Activated naive CD4-positive, alpha-beta T cell treated with anti-CD3 and anti-CD28 coated beads for 36 hours (primary cell): ENCODE results near the gene SNAI3. TPM values are rescaled to one million over a fixed set of nuclear protein-coding genes. Genes with fewer than 3 reads are reported as not detected.

Experiments used
- CTCF ChIA-PET: fragments of 350-600 bp; sonication (Branson Sonifier 250); formaldehyde crosslinking; loops from one replicate; lab custom pipeline; 2021; ENCODE audit warnings: antibody characterized with exemption; lab: Charles Lee
- DNase-seq: peaks from one replicate; pipeline ENCODE4 v3.0.0-alpha.2; 2020
- H3K27ac Mint-ChIP-seq: one replicate; pipeline ENCODE4 v1.8.0; 2021; ENCODE audit warnings: mild to moderate bottlenecking, mixed read lengths
- H3K27me3 Mint-ChIP-seq: one replicate; pipeline ENCODE4 v1.8.0; 2021; ENCODE audit warnings: low read depth, mixed read lengths
- H3K36me3 Mint-ChIP-seq: one replicate; pipeline ENCODE4 v1.8.0; 2021; ENCODE audit warnings: low read depth, mixed read lengths
- H3K4me1 Mint-ChIP-seq: one replicate; pipeline ENCODE4 v1.8.0; 2021; ENCODE audit warnings: low read depth, mixed read lengths
- H3K4me3 Mint-ChIP-seq: one replicate; pipeline ENCODE4 v1.8.0; 2021; ENCODE audit warnings: mild to moderate bottlenecking, moderate library complexity, mixed read lengths
- H3K9me3 Mint-ChIP-seq: one replicate; pipeline ENCODE4 v1.8.0; 2021; ENCODE audit warnings: mixed read lengths
- intact Hi-C: fragments of 100-400 bp; cut with micrococcal nuclease; formaldehyde crosslinking; loops from one replicate; pipeline ENCODE4 v1.15.1; 2023
- total RNA-seq, 2 experiments: library from RNA; stranded (reverse); gene quantifications; one replicate each; pipeline ENCODE4 v1.2.3, GENCODE V29; 2021

Gene SNAI3
- total RNA-seq: 1 to 10 TPM; 2.9 to 3.0 TPM

- H3K27ac Mint-ChIP-seq: no peak within 1 kb of the TSS
- H3K27me3 Mint-ChIP-seq: no peaks in the 10 kb centered on the region
- H3K4me3 Mint-ChIP-seq: peak within 1 kb of the TSS; percentile 71
- CTCF ChIA-PET: interaction anchor here (2.4 kb wide), 1 partner anchor 12 kb away, joined by 6 read pairs; no protein-coding TSS in a partner anchor
- H3K4me1 Mint-ChIP-seq: peaks cover 45% of the 10 kb centered on the region
- intact Hi-C loops: loop anchor here (1.0 to 5.0 kb wide), 4 partner anchors 15 to 114 kb away; partner anchors contain the start of genes MVD and ZC3H18
- H3K36me3 Mint-ChIP-seq: no peaks in the 10 kb centered on the region
- no peaks in the 10 kb centered on the region for H3K9me3 Mint-ChIP-seq
- peak; percentile 86 for DNase-seq
These were observed at the start of gene SNAI3 for GRCh38 chr16:88686439-88687253. TSS of gene SNAI3 (minus strand) at chr16:88686507. CDS start at chr16:88686406, 101 bp downstream.

- peaks cover 6% of the 10 kb centered on the region for H3K4me1 Mint-ChIP-seq
- no peaks in the 10 kb centered on the region for H3K27me3 Mint-ChIP-seq
- no peak overlapping the region for H3K27ac Mint-ChIP-seq
- no peaks in the 10 kb centered on the region for H3K9me3 Mint-ChIP-seq
- intact Hi-C loops: loop anchor here (2.0 kb wide), 1 partner anchor 435 kb away; the partner anchor contains the start of gene CDH15
- H3K4me3 Mint-ChIP-seq: no peak overlapping the region
- H3K36me3 Mint-ChIP-seq: peaks cover 4% of the 10 kb centered on the region
- no peak for DNase-seq
- CTCF ChIA-PET: interaction anchor here (1.8 to 3.2 kb wide), 3 partner anchors 46 to 117 kb away, joined by 5 to 48 read pairs (median 28); partner anchors contain the start of gene PIEZO1
These were observed 49.8 kb upstream of the SNAI3 start for GRCh38 chr16:88736088-88736487.

GRCh38 chr16:88735616-88736015 lies 49.3 kb upstream of the SNAI3 start:
- Mint-ChIP-seq H3K4me3 (no peak overlapping the region), H3K4me1 (peaks cover 7% of the 10 kb centered on the region)
- CTCF ChIA-PET: interaction anchor here (0.6 to 3.2 kb wide), 4 partner anchors 8 to 96 kb away, joined by 3 to 48 read pairs (median 16); partner anchors contain the start of gene PIEZO1

GRCh38 chr16:88735121-88735520 lies 48.8 kb upstream of the SNAI3 start:
- CTCF ChIA-PET: interaction anchor here (0.6 to 3.2 kb wide), 4 partner anchors 8 to 96 kb away, joined by 3 to 48 read pairs (median 3); no protein-coding TSS in a partner anchor
- no peaks in the 10 kb centered on the region for H3K27me3 Mint-ChIP-seq
- intact Hi-C loops: no loop called here
- no peak overlapping the region for H3K4me3 Mint-ChIP-seq
- no peak overlapping the region for H3K27ac Mint-ChIP-seq
- H3K4me1 Mint-ChIP-seq: peaks cover 7% of the 10 kb centered on the region
- no peaks in the 10 kb centered on the region for H3K9me3 Mint-ChIP-seq
- H3K36me3 Mint-ChIP-seq: peaks cover 4% of the 10 kb centered on the region
- DNase-seq: no peak

More at GRCh38 chr16:88735616-88736015, 49.3 kb upstream of the SNAI3 start:
- intact Hi-C loops: loop anchor here (2.0 kb wide), 1 partner anchor 435 kb away; the partner anchor contains the start of gene CDH15
- Mint-ChIP-seq H3K27ac (no peak overlapping the region), H3K36me3 (peaks cover 4% of the 10 kb centered on the region), H3K9me3 (no peaks in the 10 kb centered on the region), H3K27me3 (no peaks in the 10 kb centered on the region)
- DNase-seq: no peak

GRCh38 chr16:88734361-88734728 lies 48.0 kb upstream of the SNAI3 start:
- DNase-seq: no peak
- Mint-ChIP-seq H3K4me1 (peaks cover 7% of the 10 kb centered on the region), H3K36me3 (peaks cover 4% of the 10 kb centered on the region), H3K27me3 (no peaks in the 10 kb centered on the region), H3K9me3 (no peaks in the 10 kb centered on the region), H3K4me3 (no peak overlapping the region), H3K27ac (no peak overlapping the region)
- intact Hi-C loops: no loop called here
- CTCF ChIA-PET: interaction anchor here (0.7 to 1.3 kb wide), 3 partner anchors 9 to 59 kb away, joined by 3 read pairs; no protein-coding TSS in a partner anchor

- Mint-ChIP-seq H3K36me3 (peaks cover 4% of the 10 kb centered on the region), H3K27ac (no peak overlapping the region), H3K4me1 (peaks cover 5% of the 10 kb centered on the region), H3K27me3 (no peaks in the 10 kb centered on the region), H3K4me3 (no peak overlapping the region), H3K9me3 (no peaks in the 10 kb centered on the region)
- intact Hi-C loops: no loop called here
- no peak for DNase-seq
- CTCF ChIA-PET: interaction anchor here (0.7 to 1.3 kb wide), 2 partner anchors 49 to 59 kb away, joined by 3 read pairs; no protein-coding TSS in a partner anchor
These were observed 47.5 kb upstream of the SNAI3 start for GRCh38 chr16:88733630-88734360.

GRCh38 chr16:88732961-88733294 lies 46.6 kb upstream of the SNAI3 start:
- Mint-ChIP-seq H3K4me3 (no peak overlapping the region), H3K27me3 (no peaks in the 10 kb centered on the region), H3K27ac (no peak overlapping the region), H3K36me3 (peaks cover 4% of the 10 kb centered on the region), H3K9me3 (no peaks in the 10 kb centered on the region), H3K4me1 (peaks cover 4% of the 10 kb centered on the region)
- intact Hi-C loops: no loop called here
- DNase-seq: no peak
- CTCF ChIA-PET: no interaction called here

GRCh38 chr16:88732172-88732960 lies 46.1 kb upstream of the SNAI3 start:
- no peak overlapping the region for H3K27ac Mint-ChIP-seq
- CTCF ChIA-PET: no interaction called here
- intact Hi-C loops: no loop called here
- DNase-seq: no peak
- no peaks in the 10 kb centered on the region for H3K9me3 Mint-ChIP-seq
- peaks cover 4% of the 10 kb centered on the region for H3K36me3 Mint-ChIP-seq
- no peak overlapping the region for H3K4me3 Mint-ChIP-seq
- no peaks in the 10 kb centered on the region for H3K27me3 Mint-ChIP-seq
- peaks cover 4% of the 10 kb centered on the region for H3K4me1 Mint-ChIP-seq

- H3K9me3 Mint-ChIP-seq: no peaks in the 10 kb centered on the region
- CTCF ChIA-PET: no interaction called here
- no peak overlapping the region for H3K27ac Mint-ChIP-seq
- peaks cover 4% of the 10 kb centered on the region for H3K36me3 Mint-ChIP-seq
- no peak for DNase-seq
- intact Hi-C loops: no loop called here
- H3K4me1 Mint-ChIP-seq: peaks cover 4% of the 10 kb centered on the region
- H3K4me3 Mint-ChIP-seq: no peak overlapping the region
- H3K27me3 Mint-ChIP-seq: no peaks in the 10 kb centered on the region
These were observed 45.4 kb upstream of the SNAI3 start for GRCh38 chr16:88731699-88732098.

- H3K4me1 Mint-ChIP-seq: peaks cover 4% of the 10 kb centered on the region
- H3K4me3 Mint-ChIP-seq: no peak overlapping the region
- no peak for DNase-seq
- no peak overlapping the region for H3K27ac Mint-ChIP-seq
- H3K27me3 Mint-ChIP-seq: no peaks in the 10 kb centered on the region
- intact Hi-C loops: no loop called here
- CTCF ChIA-PET: no interaction called here
- no peaks in the 10 kb centered on the region for H3K9me3 Mint-ChIP-seq
- peaks cover 4% of the 10 kb centered on the region for H3K36me3 Mint-ChIP-seq
These were observed 44.6 kb upstream of the SNAI3 start for GRCh38 chr16:88730632-88731607.

- Mint-ChIP-seq H3K27ac (no peak overlapping the region), H3K36me3 (peaks cover 7% of the 10 kb centered on the region), H3K4me3 (no peak overlapping the region), H3K27me3 (no peaks in the 10 kb centered on the region), H3K9me3 (no peaks in the 10 kb centered on the region), H3K4me1 (peaks cover 4% of the 10 kb centered on the region)
- CTCF ChIA-PET: no interaction called here
- intact Hi-C loops: no loop called here
- DNase-seq: no peak
These were observed 41.6 kb upstream of the SNAI3 start for GRCh38 chr16:88727871-88728270.
